HUES6 (cell line): Measurements from ENCODE around the gene OVOL2.

ENCODE experiments used
- H3K27ac ChIP-seq: 2 replicates; pipeline ENCODE4 v1.7.0; 2013; ENCODE audit warnings: low read depth, mild to moderate bottlenecking, low read length, inconsistent platforms
- H3K27me3 ChIP-seq: 2 replicates; pipeline ENCODE4 v1.6.1; 2013; ENCODE audit warnings: low read length; ENCODE audit not compliant: control insufficient read depth, insufficient read depth
- H3K36me3 ChIP-seq: 2 replicates; pipeline ENCODE4 v1.6.1; 2013; ENCODE audit warnings: low read length; ENCODE audit not compliant: control insufficient read depth, insufficient read depth
- H3K4me1 ChIP-seq: 2 replicates; pipeline ENCODE4 v1.6.1; 2013; ENCODE audit warnings: low read length; ENCODE audit not compliant: control insufficient read depth, insufficient read depth
- H3K4me3 ChIP-seq: 2 replicates; pipeline ENCODE4 v1.5.1; 2013; ENCODE audit warnings: low read depth, low read length
- H3K9ac ChIP-seq: one replicate; pipeline ENCODE4 v1.6.1; 2013; ENCODE audit warnings: mild to moderate bottlenecking, low read length
- H3K9me3 ChIP-seq: 2 replicates; pipeline ENCODE4 v1.6.1; 2013; ENCODE audit warnings: low read depth, low read length; ENCODE audit not compliant: control insufficient read depth, insufficient read depth

The OVOL2 gene

GRCh38 chr20:17976305-17976704, 81.4 kb downstream of the OVOL2 start:
- H3K36me3 ChIP-seq: peaks cover 50% of the 10 kb centered on the region
- no peak overlapping the region for H3K27ac ChIP-seq
- H3K4me1 ChIP-seq: peaks cover 12% of the 10 kb centered on the region; the same call in 1 of the 2 replicates

More at GRCh38 chr20:17976305-17976704, 81.4 kb downstream of the OVOL2 start:
- Histone ChIP-seq H3K9me3 (no peaks in the 10 kb centered on the region), H3K27me3 (no peaks in the 10 kb centered on the region), H3K4me3 (no peak overlapping the region), H3K9ac (no peak overlapping the region)
